GM18909 (cell line): ENCODE results near the gene PCDH15.

Experiments used
- ATAC-seq: cut with Tn5 transposase; IDR thresholded peaks from one replicate; pipeline ENCODE4 v1.9.1; 2021; ENCODE audit warnings: mild to moderate bottlenecking; ENCODE audit not compliant: unreplicated experiment, poor library complexity

Gene PCDH15

DNA sequence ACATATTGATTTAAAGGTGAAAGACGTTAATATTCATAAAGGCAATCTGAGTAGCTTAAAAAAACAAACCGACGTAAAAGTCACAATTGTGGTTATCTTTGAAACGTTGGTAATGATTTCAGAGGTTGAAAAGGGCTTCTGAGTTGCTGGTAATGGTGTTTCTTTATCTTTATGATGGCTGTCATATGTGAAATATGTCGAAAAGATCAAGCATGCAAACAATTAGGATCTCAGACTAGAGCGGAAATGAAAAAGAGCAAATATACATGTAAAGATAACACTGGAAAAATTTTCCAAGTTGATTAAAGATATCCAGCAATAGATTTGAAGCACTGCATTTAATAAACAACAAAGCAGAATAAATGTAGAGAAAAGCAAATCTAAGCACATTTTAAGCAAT lies 1030.1 kb downstream of the PCDH15 start:
- ATAC-seq = no peak

DNA sequence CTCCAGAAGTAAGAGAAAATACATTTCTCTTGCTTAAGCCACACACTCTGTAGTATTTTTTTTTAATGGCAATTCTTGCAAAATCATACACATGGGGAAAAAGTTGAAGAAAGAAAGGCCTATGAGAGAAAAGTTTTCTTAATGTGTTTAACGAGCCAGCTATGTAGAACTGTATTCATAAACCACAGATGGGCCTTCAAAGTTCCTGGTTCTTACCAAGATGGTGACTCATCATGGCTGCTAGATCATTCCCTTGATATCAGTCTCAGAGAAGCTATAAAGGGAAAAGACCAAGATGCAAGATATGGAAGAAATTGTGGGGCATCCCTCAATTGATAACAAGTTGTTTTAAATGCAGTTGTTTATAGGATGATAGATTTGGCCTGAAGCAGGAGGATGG lies 1035.7 kb downstream of the PCDH15 start:
- ATAC-seq = no peak

DNA sequence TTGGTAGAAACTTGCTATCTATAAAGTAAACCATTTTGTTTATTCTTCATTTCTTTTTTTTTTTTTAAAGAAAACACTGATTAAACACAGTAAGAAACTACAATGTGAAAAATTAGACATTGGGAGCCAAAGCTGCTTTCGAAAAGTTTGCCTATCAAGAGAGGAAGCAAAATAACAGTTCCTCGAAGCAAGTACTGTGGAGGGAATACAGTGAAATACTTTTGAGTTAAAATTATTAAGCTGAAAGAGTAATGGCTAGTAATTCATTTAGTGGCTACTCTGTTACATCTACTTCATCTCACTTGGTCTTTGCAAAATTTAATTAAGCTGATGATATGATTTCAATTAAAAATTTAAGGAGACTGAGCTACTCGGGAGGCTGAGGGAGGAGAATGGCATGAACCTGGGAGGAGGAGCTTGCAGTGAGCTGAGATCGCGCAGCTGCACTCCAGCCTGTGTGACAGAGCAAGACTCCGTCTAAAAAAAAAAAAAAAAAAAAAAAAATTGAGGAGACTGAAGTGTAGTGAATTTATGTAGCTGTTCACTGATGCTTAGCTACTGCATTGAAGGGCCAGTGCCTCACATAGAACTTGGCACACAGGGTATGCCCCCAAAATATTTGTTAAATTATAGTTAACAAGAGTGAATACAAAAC lies 1046.3 kb downstream of the PCDH15 start:
- ATAC-seq = no peak
